HG03571 (cell line): ENCODE results near the gene MESP1.

ENCODE experiments used
- ATAC-seq: cut with Tn5 transposase; IDR thresholded peaks from one replicate; pipeline ENCODE4 v1.9.1; 2021; ENCODE audit not compliant: unreplicated experiment

Gene MESP1

DNA sequence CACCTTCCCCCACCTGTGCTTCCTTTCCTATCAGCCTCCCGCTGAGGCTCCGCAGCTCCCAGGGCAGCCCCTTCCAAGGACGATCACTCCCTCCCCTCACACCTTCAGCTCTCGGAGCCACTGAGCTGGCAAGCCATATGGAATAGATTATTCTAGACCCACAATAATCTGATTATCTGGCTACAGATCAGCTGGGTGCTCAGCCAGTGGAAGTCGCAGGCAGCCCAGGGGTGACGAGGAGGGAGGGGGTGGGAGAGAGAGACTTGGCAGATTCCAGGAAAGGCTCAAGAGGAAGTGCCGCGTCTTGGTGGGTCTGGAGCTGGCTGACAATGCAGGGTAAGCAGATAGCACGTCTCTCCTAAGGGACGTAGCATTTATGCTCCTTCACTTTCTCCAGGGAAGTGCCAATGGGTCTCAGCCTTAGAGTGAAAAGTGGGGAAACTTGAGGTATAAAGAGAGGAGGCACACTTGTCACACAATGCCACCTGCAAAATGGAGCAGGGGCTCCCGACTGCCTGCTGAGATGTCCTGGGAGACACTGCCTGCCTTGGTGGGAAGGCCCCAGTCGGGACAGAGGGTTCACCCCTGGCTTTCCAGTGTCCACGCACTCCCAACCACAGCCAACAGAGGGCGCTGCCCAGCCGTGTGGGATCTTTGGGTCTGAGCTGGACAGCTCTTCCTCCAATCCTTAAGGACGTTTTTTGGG is 9.4 kb upstream of the MESP1 start:
- ATAC-seq: no peak

GRCh38 chr15:89759835-89760234 is 8.8 kb upstream of the MESP1 start:
- no peak for ATAC-seq

DNA sequence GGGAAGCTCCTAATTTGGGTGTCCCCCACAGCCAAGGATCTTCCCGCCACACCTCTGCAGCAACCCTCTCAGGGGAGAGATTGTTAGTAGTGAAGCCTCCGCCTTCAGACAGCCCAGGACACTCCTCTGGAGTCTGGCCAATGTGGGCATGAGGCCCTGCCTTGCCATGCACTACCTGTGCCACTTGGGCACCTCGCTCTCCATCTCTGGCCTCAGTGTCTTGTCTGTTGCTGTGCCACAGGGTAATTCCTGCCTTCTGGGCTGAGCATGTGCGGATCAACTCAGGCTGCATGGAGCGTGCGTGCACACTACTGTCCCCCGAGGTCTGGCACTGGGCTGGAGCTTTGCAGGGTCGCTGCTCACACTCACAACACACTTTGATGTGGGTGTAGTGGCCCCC is 7.9 kb upstream of the MESP1 start:
- ATAC-seq: no peak

DNA sequence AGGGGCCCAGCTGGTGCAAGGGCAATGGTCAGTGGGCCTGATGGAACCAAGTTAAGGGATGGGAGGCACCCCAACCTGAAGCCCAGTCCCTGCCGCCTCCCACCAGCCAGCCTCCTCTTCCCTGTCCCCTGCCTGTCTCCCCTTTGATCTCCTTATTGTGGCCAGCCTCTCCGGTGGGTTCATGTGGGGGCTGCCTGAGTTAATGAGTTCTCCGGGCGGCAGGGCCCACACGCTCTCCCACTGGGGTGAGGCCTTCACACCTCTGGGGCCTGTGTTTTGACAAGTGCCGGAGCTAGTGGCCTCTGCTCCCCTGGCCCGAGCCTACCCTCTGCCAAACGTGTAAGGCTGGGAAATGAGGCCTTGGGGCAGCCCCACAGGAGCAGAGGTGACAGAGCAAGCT is 7.2 kb upstream of the MESP1 start:
- ATAC-seq: no peak

- no peak for ATAC-seq
Measured at GRCh38 chr15:89756897-89757296, 5.8 kb upstream of the MESP1 start.

DNA sequence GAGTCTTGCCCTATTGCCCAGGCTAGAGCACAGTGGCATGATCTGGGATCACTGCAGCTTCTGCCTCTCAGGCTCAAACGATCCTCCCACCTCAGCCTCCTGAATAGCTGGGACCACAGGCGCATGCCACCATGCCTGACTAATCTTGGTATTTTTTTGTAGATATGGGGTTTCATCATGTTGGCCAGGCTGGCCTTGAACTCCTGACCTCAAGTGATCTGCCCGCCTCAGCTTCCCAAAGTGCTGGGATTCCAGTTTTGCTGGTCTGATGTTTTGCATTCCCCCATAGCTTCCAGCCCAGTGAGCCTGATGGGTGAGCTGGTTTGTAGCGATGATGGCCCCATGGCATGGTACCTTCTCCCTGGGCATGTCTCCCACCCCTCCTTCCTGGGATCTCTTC is 4.7 kb upstream of the MESP1 start:
- ATAC-seq: no peak

DNA sequence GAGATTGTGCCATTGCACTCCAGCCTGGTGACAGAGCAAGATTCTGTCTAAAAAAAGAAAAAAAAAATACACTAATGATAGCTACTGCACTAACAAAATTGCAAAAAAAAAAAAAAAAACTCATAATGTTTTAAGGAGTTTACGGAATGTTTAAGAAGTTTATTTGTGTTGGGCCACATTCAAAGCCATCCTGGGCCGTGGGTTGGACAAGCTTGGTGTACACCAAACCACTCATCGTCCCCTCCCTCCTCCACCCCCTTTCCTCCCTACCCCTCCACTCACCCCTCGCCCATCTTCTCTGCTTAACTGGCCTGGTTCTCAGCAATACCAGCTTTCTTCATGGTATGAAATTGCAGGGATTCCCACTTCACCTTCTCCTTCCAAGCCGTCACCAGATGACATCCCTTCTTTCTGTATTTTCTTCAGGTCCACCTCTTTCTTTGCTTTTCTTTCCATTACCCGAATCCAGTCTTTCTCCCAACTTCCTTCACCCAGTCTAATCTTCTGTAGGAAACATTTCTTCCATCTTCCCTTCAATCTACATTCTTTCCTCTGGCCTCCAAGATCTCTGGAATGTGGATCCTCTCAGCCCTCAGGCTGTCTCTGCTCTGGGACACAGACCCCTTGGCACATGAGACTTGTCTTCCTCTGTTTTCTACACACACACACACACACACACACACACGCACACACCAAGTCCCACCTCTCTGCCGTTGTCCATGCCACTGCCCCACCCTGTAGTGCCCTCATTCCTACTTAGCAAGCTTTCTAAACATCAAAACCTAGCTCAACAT is 3.5 kb upstream of the MESP1 start:
- ATAC-seq: no peak

- ATAC-seq: no peak
Measured at GRCh38 chr15:89753855-89754254, 2.8 kb upstream of the MESP1 start.

GRCh38 chr15:89751748-89752147 is 699 bp upstream of the MESP1 start:
- no peak for ATAC-seq

GRCh38 chr15:89749951-89750559 is 994 bp downstream of the MESP1 start:
- no peak for ATAC-seq

- ATAC-seq: no peak
Measured at GRCh38 chr15:89749526-89749925, 1.5 kb downstream of the MESP1 start.

DNA sequence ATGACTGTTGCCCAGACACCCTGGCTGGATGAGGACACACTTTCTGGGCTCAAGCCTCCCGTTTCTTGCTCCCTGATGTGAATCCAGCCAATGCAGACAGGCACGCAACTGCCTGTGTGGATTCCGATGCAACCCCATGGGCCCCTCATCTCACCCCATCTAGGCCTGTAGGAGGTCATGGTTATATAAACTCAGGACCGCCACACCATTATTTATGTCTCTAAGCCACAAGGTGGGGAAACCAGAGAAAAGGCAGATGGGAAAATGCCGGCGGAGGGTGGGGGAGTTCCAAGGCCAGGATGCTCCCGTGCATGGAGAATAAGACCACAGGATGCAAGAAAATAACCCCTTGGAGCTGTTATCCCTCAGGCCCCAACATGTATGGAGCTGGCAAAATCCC is 2.0 kb downstream of the MESP1 start:
- ATAC-seq: no peak

- ATAC-seq: no peak
Measured at GRCh38 chr15:89747708-89748682, 3.1 kb downstream of the MESP1 start.

DNA sequence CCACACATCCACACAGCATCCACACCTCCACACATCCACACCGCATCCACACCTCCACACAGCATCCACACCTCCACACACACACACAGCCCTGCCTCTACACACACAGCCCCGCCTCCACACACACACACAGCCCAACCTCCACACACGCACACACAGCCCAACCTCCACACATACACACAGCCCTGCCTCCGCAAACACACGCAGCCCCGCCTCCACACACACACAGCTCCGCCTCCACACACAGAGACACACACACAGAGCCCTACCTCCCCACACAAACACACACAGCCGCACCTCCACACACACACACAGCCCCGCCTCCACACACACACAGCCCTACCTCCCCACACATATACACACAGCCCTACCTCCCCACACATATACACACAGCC is 4.7 kb downstream of the MESP1 start:
- ATAC-seq: no peak

DNA sequence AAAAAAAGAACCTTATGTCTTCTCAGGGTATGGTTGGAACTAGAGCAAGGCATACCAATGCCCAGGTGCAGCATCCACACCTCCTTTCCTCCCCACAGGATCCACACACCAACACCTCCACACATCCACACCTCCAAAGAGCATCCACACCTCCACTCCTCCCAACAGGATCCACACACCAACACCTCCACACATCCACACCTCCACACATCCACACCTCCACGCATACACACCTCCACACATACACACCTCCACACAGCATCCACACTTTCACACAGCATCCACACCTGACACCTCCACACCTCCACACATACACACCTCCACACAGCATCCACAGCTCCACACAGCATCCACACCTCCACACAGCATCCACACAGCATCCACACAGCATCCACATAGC is 5.3 kb downstream of the MESP1 start:
- ATAC-seq: no peak

DNA sequence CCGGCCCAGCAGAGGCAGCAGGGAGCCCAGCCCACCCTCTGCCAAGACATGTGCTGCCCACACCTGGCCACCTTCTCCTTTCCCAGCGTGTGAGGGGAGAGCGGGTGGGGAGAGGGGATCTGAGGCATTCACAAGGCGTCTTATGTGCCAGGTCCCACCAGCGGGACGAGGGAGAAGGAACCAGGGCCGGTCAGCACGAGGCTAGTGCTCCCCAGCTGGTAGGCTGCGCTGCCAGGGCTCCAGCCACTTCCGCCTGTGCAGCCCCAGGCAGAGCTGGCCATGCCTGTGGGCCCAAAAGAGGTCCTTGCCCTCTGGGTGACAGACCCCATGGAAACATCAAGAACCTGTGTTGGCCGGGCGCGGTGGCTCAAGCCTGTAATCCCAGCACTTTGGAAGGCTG is 5.9 kb downstream of the MESP1 start:
- no peak for ATAC-seq

DNA sequence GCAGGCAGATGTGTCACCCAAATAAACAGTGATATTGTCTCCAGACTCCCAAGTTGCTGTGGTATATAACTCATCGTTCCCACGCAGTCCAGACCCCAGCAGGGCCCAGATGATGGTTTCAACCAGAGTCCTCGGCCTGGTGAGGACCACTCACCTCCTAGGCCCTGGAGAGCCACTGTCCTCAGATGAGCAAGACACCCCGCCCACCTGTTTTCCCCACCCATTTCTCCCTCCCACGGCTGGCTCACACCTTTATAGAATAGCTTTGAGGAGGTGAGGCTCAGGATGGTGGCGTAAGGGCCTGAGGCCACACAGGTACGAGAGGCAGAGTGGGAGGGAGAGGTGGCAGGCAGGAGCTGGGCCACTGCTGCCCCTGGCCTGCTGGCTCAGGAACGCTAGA is 7.5 kb downstream of the MESP1 start:
- no peak for ATAC-seq

- ATAC-seq: no peak
Measured at GRCh38 chr15:89743011-89743410, 8.0 kb downstream of the MESP1 start.

DNA sequence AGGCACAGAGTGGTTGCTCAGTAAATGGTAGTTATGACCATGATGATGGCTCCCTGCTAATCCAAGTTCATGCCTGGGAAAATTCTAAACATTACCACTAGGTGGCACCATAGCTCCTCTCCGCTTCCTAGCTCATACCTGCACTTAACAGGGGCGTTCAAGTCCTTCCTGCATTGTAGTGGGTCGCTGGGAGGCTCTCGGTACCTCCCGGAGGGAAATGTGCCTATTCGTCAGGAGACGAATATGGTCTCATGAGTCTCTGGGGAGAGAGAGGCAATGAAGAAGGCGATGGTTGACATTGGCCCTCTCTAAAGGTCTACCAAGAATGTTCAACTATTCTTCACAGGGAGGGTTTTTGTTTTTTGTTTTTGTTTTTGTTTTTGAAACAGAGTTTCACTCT is 10.9 kb downstream of the MESP1 start:
- no peak for ATAC-seq

GRCh38 chr15:89735773-89736172 is 15.3 kb downstream of the MESP1 start:
- no peak for ATAC-seq
